ENCODE results near the gene SPAG16.
A peak's percentile ranks its signal among the peaks of the same experiment; 100 is the strongest.

SPAG16 gene

GRCh38 chr2:214322662-214323061, 1038.4 kb downstream of the SPAG16 start:
- DNase-seq = no peak
- Histone ChIP-seq H3K14ac (ENCODE audit: low read length in 2 of 2) (no peak overlapping the region), H2BK120ac (ENCODE audit: low read depth, low read length) (no peak overlapping the region), H3K9me3 (ENCODE audit: control insufficient read depth, low read length) (no peaks in the 10 kb centered on the region), H4K91ac (ENCODE audit: low read length) (no peak overlapping the region), H3K23ac (ENCODE audit: low read length in 2 of 2) (no peak overlapping the region), H3K36me3 (ENCODE audit: control insufficient read depth in 1 of 2, insufficient read depth in 2 of 2, low read depth in 1 of 2, low read length in 2 of 2) (no peaks in the 10 kb centered on the region), H3K4me2 (ENCODE audit: low read length, poor library complexity, severe bottlenecking) (no peak overlapping the region), H2AFZ (ENCODE audit: low read depth, low read length) (no peak overlapping the region), H3K4me3 (ENCODE audit: insufficient read depth in 1 of 2, low read depth in 1 of 2, low read length in 2 of 2) (no peak overlapping the region), H3K4ac (ENCODE audit: low read depth in 1 of 2, low read length in 2 of 2) (no peak overlapping the region), H3K9ac (ENCODE audit: low read length) (no peak overlapping the region), H3K79me1 (replicated peaks; ENCODE audit: low read length, poor library complexity, severe bottlenecking) (no peaks in the 10 kb centered on the region), H2BK5ac (ENCODE audit: low read depth, low read length, poor library complexity, severe bottlenecking) (no peak overlapping the region), H2AK5ac (ENCODE audit: low read length, severe bottlenecking) (no peak overlapping the region), H4K8ac (ENCODE audit: low read length) (no peak overlapping the region), H3K27me3 (ENCODE audit: control insufficient read depth in 1 of 2, insufficient read depth in 1 of 2, low read length in 2 of 2) (no peaks in the 10 kb centered on the region), H2BK15ac (ENCODE audit: low read depth, poor library complexity, severe bottlenecking) (no peak overlapping the region), H3K27ac (ENCODE audit: low read length, poor library complexity, severe bottlenecking) (no peak overlapping the region), H3K4me1 (ENCODE audit: control insufficient read depth, insufficient read depth, low read depth, low read length) (peaks cover 1% of the 10 kb centered on the region), H3K18ac (ENCODE audit: low read depth in 1 of 2, low read length in 2 of 2) (no peak overlapping the region), H2BK12ac (ENCODE audit: low read length in 2 of 2) (no peak overlapping the region)
- 66% methylated on average over 2 of the region's 3 CpGs for WGBS

DNA sequence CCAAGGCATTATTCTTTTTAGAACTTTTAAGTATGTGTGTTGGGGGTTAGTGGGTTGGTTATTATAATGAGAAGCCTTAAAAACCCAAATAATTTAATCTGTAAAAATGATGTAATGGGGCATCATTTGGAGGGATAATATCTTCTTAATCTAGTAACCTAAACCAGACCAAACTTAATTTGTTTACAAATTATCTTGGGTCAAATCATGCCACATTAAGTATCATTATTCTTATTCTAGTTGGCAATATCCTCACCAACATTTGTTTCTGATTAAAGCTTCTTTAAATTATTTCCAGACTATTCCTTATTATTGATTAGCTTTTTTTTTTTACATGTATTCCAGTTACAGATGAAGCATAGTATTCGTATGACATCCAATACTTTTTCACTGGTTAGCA, 1041.1 kb downstream of the SPAG16 start:
- no peak overlapping the region for H3K4me2 ChIP-seq (ENCODE audit: low read length, poor library complexity, severe bottlenecking)
- no peak overlapping the region for H2BK5ac ChIP-seq (ENCODE audit: low read depth, low read length, poor library complexity, severe bottlenecking)
- no peak overlapping the region for H3K18ac ChIP-seq (ENCODE audit: low read depth in 1 of 2, low read length in 2 of 2)
- H3K23ac ChIP-seq (ENCODE audit: low read length in 2 of 2) = no peak overlapping the region
- H3K4me1 ChIP-seq (ENCODE audit: control insufficient read depth, insufficient read depth, low read depth, low read length) = peaks cover 1% of the 10 kb centered on the region
- H3K4me3 ChIP-seq (ENCODE audit: insufficient read depth in 1 of 2, low read depth in 1 of 2, low read length in 2 of 2) = no peak overlapping the region
- DNase-seq = no peak
- no peak overlapping the region for H4K8ac ChIP-seq (ENCODE audit: low read length)
- no peak overlapping the region for H3K27ac ChIP-seq (ENCODE audit: low read length, poor library complexity, severe bottlenecking)
- no peak overlapping the region for H2AK5ac ChIP-seq (ENCODE audit: low read length, severe bottlenecking)
- H3K36me3 ChIP-seq (ENCODE audit: control insufficient read depth in 1 of 2, insufficient read depth in 2 of 2, low read depth in 1 of 2, low read length in 2 of 2) = no peaks in the 10 kb centered on the region
- WGBS = no CpG with 5 or more reads among the region's 1 CpG
- no peaks in the 10 kb centered on the region for H3K9me3 ChIP-seq (ENCODE audit: control insufficient read depth, low read length)
- H3K14ac ChIP-seq (ENCODE audit: low read length in 2 of 2) = no peak overlapping the region
- H3K27me3 ChIP-seq (ENCODE audit: control insufficient read depth in 1 of 2, insufficient read depth in 1 of 2, low read length in 2 of 2) = no peaks in the 10 kb centered on the region
- H4K91ac ChIP-seq (ENCODE audit: low read length) = no peak overlapping the region
- H2BK15ac ChIP-seq (ENCODE audit: low read depth, poor library complexity, severe bottlenecking) = no peak overlapping the region
- no peak overlapping the region for H2BK120ac ChIP-seq (ENCODE audit: low read depth, low read length)
- H3K79me1 ChIP-seq (replicated peaks; ENCODE audit: low read length, poor library complexity, severe bottlenecking) = no peaks in the 10 kb centered on the region
- no peak overlapping the region for H2AFZ ChIP-seq (ENCODE audit: low read depth, low read length)
- H3K4ac ChIP-seq (ENCODE audit: low read depth in 1 of 2, low read length in 2 of 2) = no peak overlapping the region
- no peak overlapping the region for H3K9ac ChIP-seq (ENCODE audit: low read length)
- no peak overlapping the region for H2BK12ac ChIP-seq (ENCODE audit: low read length in 2 of 2)

DNA sequence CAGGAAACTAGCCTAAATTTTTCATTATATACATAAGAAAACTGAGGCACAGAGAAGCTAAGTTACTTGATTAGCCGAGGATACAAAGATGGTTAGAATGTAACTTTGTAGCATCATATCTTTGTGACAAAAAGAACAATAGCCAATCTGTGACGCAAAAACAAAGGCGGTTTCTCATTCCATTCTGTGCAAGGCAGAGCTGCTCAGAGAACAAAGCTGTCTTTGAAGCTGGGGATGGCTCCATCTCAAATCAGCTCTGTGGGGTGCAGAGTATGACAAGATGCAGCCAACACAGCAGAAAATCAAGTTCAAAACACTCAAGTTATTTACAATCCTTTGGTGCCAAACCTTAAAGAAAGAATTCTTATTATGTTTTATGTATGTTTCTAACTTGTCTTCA, 1044.7 kb downstream of the SPAG16 start:
- WGBS = 95% methylated on average over 3 of the region's 3 CpGs

DNA sequence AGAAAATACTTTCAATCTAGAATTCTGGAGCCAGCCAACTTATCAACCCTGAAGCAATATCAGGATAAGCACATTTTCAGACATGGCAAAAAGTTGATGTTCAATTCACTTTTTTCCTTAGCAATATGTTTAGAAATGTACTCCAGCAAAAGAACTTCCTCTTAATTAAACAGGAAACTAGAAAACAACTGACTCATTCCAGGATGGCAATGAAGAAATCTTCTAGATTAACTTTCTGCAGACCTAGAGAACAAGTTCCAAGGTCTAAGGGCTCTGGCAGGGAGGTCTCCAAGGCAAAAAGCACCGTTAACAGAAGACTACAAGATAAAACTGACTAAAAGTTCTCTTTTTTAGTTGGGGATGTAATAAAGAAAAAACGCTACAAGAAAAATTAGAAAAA, 1057.4 kb downstream of the SPAG16 start:
- no peak overlapping the region for H3K4me3 ChIP-seq (ENCODE audit: insufficient read depth in 1 of 2, low read depth in 1 of 2, low read length in 2 of 2)
- H3K9ac ChIP-seq (ENCODE audit: low read length) = no peak overlapping the region
- H3K36me3 ChIP-seq (ENCODE audit: control insufficient read depth in 1 of 2, insufficient read depth in 2 of 2, low read depth in 1 of 2, low read length in 2 of 2) = no peaks in the 10 kb centered on the region
- H3K79me1 ChIP-seq (replicated peaks; ENCODE audit: low read length, poor library complexity, severe bottlenecking) = no peaks in the 10 kb centered on the region
- H3K9me3 ChIP-seq (ENCODE audit: control insufficient read depth, low read length) = no peaks in the 10 kb centered on the region
- DNase-seq = peak; percentile 66
- H4K8ac ChIP-seq (ENCODE audit: low read length) = no peak overlapping the region
- H3K4me2 ChIP-seq (ENCODE audit: low read length, poor library complexity, severe bottlenecking) = no peak overlapping the region
- no peak overlapping the region for H3K27ac ChIP-seq (ENCODE audit: low read length, poor library complexity, severe bottlenecking)
- no peak overlapping the region for H3K18ac ChIP-seq (ENCODE audit: low read depth in 1 of 2, low read length in 2 of 2)
- no peak overlapping the region for H2BK12ac ChIP-seq (ENCODE audit: low read length in 2 of 2)
- H3K4me1 ChIP-seq (ENCODE audit: control insufficient read depth, insufficient read depth, low read depth, low read length) = no peaks in the 10 kb centered on the region
- no peak overlapping the region for H2AK5ac ChIP-seq (ENCODE audit: low read length, severe bottlenecking)
- H2BK5ac ChIP-seq (ENCODE audit: low read depth, low read length, poor library complexity, severe bottlenecking) = no peak overlapping the region
- H3K27me3 ChIP-seq (ENCODE audit: control insufficient read depth in 1 of 2, insufficient read depth in 1 of 2, low read length in 2 of 2) = no peaks in the 10 kb centered on the region
- H2AFZ ChIP-seq (ENCODE audit: low read depth, low read length) = no peak overlapping the region
- no peak overlapping the region for H2BK15ac ChIP-seq (ENCODE audit: low read depth, poor library complexity, severe bottlenecking)
- H3K4ac ChIP-seq (ENCODE audit: low read depth in 1 of 2, low read length in 2 of 2) = no peak overlapping the region
- H2BK120ac ChIP-seq (ENCODE audit: low read depth, low read length) = no peak overlapping the region
- no peak overlapping the region for H4K91ac ChIP-seq (ENCODE audit: low read length)
- WGBS = no CpG with 5 or more reads among the region's 2 CpGs
- H3K14ac ChIP-seq (ENCODE audit: low read length in 2 of 2) = no peak overlapping the region
- H3K23ac ChIP-seq (ENCODE audit: low read length in 2 of 2) = no peak overlapping the region

More for the DNA sequence above, 1044.7 kb downstream of the SPAG16 start:
- no peak overlapping the region for H4K8ac ChIP-seq (ENCODE audit: low read length)
- no peaks in the 10 kb centered on the region for H3K9me3 ChIP-seq (ENCODE audit: control insufficient read depth, low read length)
- no peak overlapping the region for H2BK15ac ChIP-seq (ENCODE audit: low read depth, poor library complexity, severe bottlenecking)
- H2BK12ac ChIP-seq (ENCODE audit: low read length in 2 of 2) = no peak overlapping the region
- H3K9ac ChIP-seq (ENCODE audit: low read length) = no peak overlapping the region
- no peak overlapping the region for H3K4me2 ChIP-seq (ENCODE audit: low read length, poor library complexity, severe bottlenecking)
- no peak overlapping the region for H2BK120ac ChIP-seq (ENCODE audit: low read depth, low read length)
- H2AFZ ChIP-seq (ENCODE audit: low read depth, low read length) = no peak overlapping the region
- no peak for DNase-seq
- H3K18ac ChIP-seq (ENCODE audit: low read depth in 1 of 2, low read length in 2 of 2) = no peak overlapping the region
- no peaks in the 10 kb centered on the region for H3K79me1 ChIP-seq (replicated peaks; ENCODE audit: low read length, poor library complexity, severe bottlenecking)
- H3K14ac ChIP-seq (ENCODE audit: low read length in 2 of 2) = no peak overlapping the region
- H3K36me3 ChIP-seq (ENCODE audit: control insufficient read depth in 1 of 2, insufficient read depth in 2 of 2, low read depth in 1 of 2, low read length in 2 of 2) = no peaks in the 10 kb centered on the region
- H3K4ac ChIP-seq (ENCODE audit: low read depth in 1 of 2, low read length in 2 of 2) = no peak overlapping the region
- H3K4me1 ChIP-seq (ENCODE audit: control insufficient read depth, insufficient read depth, low read depth, low read length) = no peaks in the 10 kb centered on the region
- no peak overlapping the region for H2BK5ac ChIP-seq (ENCODE audit: low read depth, low read length, poor library complexity, severe bottlenecking)
- H3K27ac ChIP-seq (ENCODE audit: low read length, poor library complexity, severe bottlenecking) = no peak overlapping the region
- H2AK5ac ChIP-seq (ENCODE audit: low read length, severe bottlenecking) = no peak overlapping the region
- H3K23ac ChIP-seq (ENCODE audit: low read length in 2 of 2) = no peak overlapping the region
- no peak overlapping the region for H3K4me3 ChIP-seq (ENCODE audit: insufficient read depth in 1 of 2, low read depth in 1 of 2, low read length in 2 of 2)
- no peaks in the 10 kb centered on the region for H3K27me3 ChIP-seq (ENCODE audit: control insufficient read depth in 1 of 2, insufficient read depth in 1 of 2, low read length in 2 of 2)
- H4K91ac ChIP-seq (ENCODE audit: low read length) = no peak overlapping the region

Measured in mesenchymal stem cell (in vitro differentiated cells and primary cell).